GM10248 (cell line): ENCODE measurements around the gene C3orf52.

Experiments used
- CTCF ChIA-PET: fragments of 300-600 bp; sonication (Branson Sonifier 250); formaldehyde crosslinking; extraction: SDS; loops from one replicate; lab custom pipeline; 2021; ENCODE audit warnings: antibody characterized with exemption; lab: Yijun Ruan, JAX
- POLR2A ChIA-PET: fragments of 350-650 bp; sonication (Branson Sonifier 250); formaldehyde crosslinking; extraction: SDS; loops from one replicate; lab custom pipeline; 2020; ENCODE audit warnings: antibody characterized with exemption; lab: Yijun Ruan, JAX
- DNase-seq: peaks from one replicate; pipeline ENCODE4 v3.0.0; 2012; ENCODE audit errors: extremely low spot score
- CTCF ChIP-seq: IDR thresholded peaks from 2 replicates; pipeline ENCODE4 v1.5.1; 2012; ENCODE audit warnings: mild to moderate bottlenecking, low read depth; ENCODE audit errors: extremely low read depth, missing control alignments, control extremely low read depth

C3orf52 gene

DNA sequence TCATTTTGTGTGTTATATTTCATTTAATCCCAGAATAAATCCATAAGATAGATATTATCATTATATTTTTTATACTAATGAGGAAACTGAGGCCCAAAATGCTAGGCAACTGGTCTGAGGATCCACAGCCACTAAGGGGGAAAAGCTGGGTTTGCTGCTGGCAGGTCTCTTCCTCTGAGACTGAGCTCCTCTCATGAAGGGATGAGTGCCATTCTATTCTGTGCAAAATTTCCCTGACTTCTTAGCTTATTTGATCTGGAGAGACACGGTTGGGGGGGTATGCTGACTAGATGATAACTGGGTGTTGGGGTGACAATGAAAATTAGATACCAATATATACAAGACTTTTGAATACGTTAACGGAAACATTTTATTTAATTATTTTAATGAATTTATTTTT lies 44.9 kb downstream of the C3orf52 start:
- ChIA-PET CTCF (interaction anchor here (0.6 to 10.8 kb wide), 4 partner anchors 15 to 387 kb away, joined by 3 to 94 read pairs (median 16); no protein-coding TSS in a partner anchor), POLR2A (interaction anchor here (1.2 to 2.0 kb wide), 3 partner anchors 14 to 19 kb away, joined by 4 to 9 read pairs (median 6); no protein-coding TSS in a partner anchor)
- TF ChIP-seq CTCF: no peak
- DNase-seq: no peak

- POLR2A ChIA-PET: interaction anchor here (0.8 to 2.0 kb wide), 3 partner anchors 14 to 17 kb away, joined by 3 to 13 read pairs (median 9); no protein-coding TSS in a partner anchor
- CTCF ChIA-PET: interaction anchor here (0.7 to 10.8 kb wide), 6 partner anchors 8 to 372 kb away, joined by 3 to 94 read pairs (median 9); partner anchors contain the start of gene SLC9C1
- TF ChIP-seq CTCF: no peak
- DNase-seq: no peak
Measured at GRCh38 chr3:112132088-112132487, 45.9 kb downstream of the C3orf52 start.

- CTCF ChIA-PET: interaction anchor here (0.7 to 10.8 kb wide), 7 partner anchors 9 to 372 kb away, joined by 3 to 94 read pairs (median 6); partner anchors contain the start of gene SLC9C1
- no peak for TF ChIP-seq CTCF
- no peak for DNase-seq
- POLR2A ChIA-PET: interaction anchor here (0.6 to 1.6 kb wide), 5 partner anchors 15 to 273 kb away, joined by 3 to 13 read pairs (median 3); no protein-coding TSS in a partner anchor
Measured at GRCh38 chr3:112132554-112132953, 46.4 kb downstream of the C3orf52 start.

DNA sequence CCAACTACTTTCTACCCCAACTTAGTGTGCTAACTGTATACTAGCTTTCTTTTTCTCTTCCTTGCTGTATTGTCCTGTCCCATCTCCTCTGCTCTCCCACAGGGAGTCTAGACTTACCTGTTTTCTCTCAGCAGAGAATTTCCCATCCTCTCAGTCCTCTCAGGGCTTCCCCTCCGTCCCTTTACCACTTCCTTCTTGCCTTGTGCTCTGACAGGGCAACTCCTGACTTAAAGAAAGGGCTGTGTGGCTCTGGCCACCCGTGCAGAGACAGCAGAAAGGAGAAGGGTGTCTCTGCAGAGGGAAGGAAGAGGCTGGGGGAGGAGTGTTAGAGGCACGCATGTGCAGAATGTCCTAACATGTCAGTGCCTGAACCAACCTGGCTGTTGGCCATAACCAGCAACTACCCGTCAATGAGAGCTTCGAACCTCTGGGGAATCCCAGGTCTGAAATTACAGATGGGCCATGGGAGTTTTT lies 46.8 kb downstream of the C3orf52 start, which contains the start of gene GCSAM:
Gene GCSAM, minus strand, starts transcription at position 274 of the 474 bp plus-strand sequence. Its CDS starts 128 bp downstream, at position 146.
- POLR2A ChIA-PET: interaction anchor here (0.6 to 1.6 kb wide), 6 partner anchors 15 to 428 kb away, joined by 3 to 13 read pairs (median 3); partner anchors contain the start of genes ATG3 and SLC35A5
- CTCF ChIA-PET: interaction anchor here (0.7 to 10.8 kb wide), 7 partner anchors 9 to 371 kb away, joined by 3 to 94 read pairs (median 6); partner anchors contain the start of gene SLC9C1
- DNase-seq: peak; percentile 69

DNA sequence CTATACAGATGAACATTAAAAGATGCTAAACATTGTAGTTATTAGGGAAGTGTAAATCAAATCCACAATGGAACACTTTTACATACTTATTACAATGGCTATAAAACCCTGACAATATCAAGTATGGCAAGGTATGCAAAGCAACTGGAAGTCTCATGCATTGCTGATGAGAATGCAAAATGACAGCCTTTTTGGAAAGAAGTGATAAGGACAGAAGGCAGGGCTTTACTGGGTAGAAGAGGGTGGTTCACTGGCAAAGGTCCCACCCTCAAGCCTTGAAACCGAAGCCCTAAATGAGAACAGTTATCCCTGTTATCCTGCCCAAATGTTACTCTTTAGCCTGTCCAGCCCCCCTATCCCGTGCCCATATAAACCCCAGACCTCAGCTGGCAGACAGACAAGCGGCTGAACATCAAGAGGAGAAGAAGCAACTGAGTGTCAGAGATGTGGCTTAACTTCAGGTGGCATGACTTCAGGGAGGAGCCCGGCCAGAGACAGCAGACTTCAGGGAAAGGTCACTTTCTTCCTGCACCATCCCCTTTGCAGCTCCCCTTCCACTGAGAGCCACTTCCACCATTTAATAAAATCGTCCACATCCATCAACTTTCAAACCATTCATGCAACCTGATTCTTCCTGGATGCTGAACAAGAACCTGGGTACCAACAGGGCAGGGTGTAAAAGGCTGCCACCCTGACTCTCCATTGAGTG lies 47.6 kb downstream of the C3orf52 start:
- TF ChIP-seq CTCF: no peak
- DNase-seq: no peak
- POLR2A ChIA-PET: interaction anchor here (0.8 to 1.6 kb wide), 3 partner anchors 18 to 428 kb away, joined by 3 to 13 read pairs (median 4); partner anchors contain the start of genes ATG3 and SLC35A5
- CTCF ChIA-PET: interaction anchor here (1.1 to 10.8 kb wide), 7 partner anchors 10 to 160 kb away, joined by 3 to 94 read pairs (median 6); partner anchors contain the start of gene SLC9C1

More for the DNA sequence above, 46.8 kb downstream of the C3orf52 start, which contains the start of gene GCSAM:
- no peak for TF ChIP-seq CTCF
